ENCODE data around the gene C1orf35.
"Not testable (repeated sequence)": the region's sequence is repeated elsewhere in the genome, so short reads cannot be mapped to it uniquely, and the experiment has no call there.

C1orf35 gene

DNA sequence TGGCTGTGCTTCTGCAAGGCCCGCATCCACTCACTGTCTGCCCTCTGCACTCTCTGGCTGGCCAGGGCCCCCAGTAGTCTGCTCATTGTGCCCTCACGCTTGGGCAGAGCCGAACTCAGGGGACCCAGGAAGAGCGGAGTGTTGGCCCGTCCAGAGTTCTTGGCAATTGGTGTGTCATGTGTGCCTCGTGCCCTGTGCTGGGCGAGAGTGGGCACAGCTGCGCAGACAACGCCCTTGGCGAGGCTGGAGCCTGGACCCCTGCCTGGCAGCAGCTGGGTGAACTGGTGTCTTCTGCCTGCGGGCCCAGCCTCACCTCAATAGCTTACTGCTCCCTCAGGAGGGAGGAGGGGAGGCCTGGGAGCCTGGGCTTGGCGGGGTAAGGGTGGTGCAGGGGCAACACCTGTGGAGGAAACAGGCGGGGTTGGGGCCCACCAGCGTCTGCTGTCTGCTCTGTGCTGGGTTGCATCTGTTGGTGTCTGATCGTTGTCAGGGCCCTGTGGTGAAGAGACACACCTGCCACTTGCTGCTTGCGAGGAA, 39.1 kb upstream of the C1orf35 start:
- no peak for DNase-seq (ENCODE audit: low read depth in 2 of 2)

DNA sequence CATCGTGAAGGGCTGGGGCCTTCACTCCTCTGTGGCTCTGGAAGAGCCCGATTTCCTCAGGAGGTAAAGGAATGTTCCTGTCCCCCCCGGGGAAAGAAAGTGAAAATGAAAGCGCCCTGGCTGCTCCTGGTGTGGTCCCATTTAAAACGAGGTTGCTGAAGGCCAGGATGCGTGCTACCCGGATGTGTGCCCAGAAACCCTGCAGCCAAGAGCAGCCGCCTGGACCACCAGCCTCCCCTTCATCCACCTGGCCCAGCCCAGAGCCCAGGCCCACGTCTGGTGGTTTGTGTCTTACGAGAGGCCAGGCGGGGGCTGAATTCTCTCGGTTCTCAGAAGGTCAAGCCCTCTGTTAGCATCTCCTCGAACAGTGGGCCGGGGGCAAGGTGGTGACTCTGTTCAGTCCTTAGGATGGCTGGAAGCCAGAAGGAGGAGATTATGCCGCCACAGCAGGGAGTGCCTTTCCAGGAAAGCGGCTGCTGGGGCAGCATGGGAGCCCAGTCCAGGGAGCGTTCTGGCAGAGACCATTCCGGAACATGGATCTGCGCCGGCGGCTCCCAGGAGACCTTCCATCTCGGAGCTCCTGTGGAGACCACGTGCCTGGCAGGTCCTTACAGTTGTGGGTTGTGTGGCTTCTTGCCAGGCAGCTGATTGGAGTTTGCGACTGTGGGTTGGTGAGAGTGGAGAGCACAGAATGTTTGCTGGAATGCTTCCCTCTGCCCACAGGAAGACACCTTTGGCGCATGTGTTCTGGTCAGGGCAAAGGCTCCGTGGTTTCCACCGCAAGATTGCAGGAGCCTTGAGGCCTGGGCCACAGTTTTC, 38.3 kb upstream of the C1orf35 start:
- no peak for DNase-seq (ENCODE audit: low read depth in 2 of 2)

DNA sequence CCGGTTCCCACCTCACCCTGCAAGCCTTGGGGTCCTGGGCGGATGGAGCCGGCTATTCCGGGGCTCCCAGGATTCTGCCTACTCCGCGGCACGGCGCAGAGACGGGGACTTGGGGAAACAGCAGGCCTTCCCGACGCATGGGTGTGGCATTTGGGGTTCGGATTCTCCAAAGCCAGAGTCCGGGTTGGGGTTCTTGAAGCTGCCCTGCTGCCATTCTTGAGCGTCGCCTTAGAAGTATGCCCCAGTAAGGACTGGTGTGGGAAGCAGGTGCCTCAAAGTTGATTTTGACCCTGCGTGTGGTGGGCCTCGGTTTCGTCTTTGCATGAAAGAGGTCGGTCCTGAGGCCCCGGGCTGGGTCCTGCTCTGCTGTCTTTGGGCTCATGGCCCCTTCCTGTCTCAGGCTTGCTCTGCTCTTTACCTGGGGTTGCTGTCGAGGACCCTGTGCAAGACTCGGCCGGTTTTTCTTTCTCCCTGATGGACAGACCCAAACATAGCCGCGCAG, 37.6 kb upstream of the C1orf35 start:
- DNase-seq (ENCODE audit: low read depth in 2 of 2): no peak

DNA sequence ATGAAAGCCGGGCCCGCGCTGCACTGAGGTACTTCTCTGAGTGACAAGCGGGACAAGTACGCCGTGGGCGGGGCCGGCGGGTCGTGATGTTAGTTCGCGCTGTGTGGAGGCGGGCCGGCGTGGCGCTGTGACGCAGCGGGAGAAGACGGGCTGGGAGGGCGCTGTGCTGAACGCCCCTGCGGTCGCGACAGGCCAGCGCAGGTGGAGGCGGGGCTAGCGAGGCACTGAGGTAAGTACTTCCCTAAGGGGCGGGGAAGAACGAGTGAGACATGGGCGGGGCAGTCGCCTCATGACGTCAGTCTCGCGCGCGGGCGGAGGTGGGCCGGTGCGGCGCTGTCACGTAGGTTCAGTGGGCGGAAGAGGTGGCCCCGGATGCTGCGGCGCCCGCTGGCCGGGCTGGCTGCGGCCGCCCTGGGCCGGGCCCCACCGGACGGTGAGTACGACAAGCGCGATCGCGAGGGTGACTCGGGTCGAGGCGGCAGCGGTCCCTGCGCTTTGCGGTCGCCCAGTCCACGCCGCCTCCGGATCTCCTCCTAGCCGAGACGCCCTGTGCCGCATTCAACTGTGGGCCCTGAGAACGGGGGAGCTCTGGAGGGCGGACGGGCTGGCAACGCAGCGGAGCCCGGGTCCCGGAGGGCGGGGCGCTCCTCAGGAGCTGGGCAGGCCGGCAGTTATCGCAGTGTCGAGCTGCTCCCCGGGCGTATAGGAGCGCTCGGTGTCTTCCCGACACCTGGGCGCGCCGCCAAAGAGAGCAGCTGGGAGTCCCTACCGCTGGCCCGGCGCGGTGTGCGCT, 37.0 kb upstream of the C1orf35 start, which contains the start of gene GUK1:
TSS of gene GUK1 (plus strand) at position 349 of the 793 bp plus-strand sequence. CDS start at position 373, 24 bp downstream.
- DNase-seq (ENCODE audit: low read depth in 2 of 2): peak; percentile 99 to 100

DNA sequence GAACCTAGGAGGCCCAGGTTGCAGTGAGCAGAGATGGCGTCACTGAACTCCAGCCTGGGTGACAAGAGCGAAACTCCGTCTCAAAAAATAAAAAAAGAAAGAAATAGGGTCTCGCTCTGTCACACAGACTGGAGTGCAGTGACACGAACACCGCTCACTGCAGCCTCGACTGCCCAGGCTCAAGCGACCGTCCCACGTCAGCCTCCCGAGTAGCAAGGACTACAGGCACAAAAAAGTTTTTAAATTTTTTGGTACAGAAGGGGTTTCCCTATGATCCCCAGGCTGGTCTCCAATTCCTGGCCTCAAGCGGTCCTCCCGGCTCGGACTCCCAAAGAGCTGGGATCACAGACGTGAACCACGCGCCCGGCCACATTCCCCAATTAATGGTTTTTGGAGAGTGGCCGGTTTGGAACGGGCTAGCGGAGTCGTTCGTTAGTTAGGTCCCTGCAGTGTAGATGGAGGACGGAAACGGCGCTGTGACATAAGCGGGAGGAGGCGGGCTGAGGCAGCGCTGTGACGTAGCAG, 36.3 kb upstream of the C1orf35 start:
- no peak for DNase-seq (ENCODE audit: low read depth in 2 of 2)

DNA sequence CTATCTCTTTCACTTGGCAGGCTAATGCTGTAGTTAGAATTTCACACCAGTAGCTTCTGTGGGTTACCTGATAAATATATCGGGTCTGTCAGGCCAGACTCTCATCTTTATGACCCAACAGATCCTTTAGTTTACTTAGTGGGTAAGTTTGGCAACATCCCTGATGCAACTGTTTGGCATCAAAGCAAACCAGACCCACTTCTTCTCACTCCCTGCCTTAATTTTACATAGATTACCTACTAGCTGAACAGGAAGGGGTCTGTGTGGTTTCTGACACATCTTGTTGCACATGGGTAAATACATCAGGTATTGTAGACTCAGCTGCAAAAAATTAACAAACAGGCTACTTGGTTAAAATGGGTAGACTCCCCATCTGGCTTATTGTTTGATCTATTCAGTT, 33.8 kb upstream of the C1orf35 start:
- DNase-seq (ENCODE audit: low read depth in 2 of 2): no peak

DNA sequence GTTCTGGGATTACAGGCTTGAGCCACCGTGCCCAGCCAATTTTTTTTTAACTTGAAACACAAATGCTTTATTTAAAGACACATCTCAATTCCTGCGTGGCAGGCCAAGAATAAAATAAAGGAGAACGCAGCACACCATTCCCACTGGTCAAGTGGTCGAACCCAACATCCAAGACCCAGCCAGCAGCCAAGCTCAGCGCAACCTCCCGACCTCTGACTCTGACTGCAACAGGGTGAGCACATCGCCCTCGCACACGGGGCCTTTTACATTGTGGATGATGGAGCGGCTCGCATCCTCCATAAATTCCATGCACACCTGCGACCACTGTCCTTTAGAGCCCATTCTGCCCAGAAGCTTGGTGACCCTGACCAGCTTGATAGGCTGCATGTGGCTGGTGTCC, 31.5 kb upstream of the C1orf35 start:
- DNase-seq (ENCODE audit: low read depth in 2 of 2): no peak

DNA sequence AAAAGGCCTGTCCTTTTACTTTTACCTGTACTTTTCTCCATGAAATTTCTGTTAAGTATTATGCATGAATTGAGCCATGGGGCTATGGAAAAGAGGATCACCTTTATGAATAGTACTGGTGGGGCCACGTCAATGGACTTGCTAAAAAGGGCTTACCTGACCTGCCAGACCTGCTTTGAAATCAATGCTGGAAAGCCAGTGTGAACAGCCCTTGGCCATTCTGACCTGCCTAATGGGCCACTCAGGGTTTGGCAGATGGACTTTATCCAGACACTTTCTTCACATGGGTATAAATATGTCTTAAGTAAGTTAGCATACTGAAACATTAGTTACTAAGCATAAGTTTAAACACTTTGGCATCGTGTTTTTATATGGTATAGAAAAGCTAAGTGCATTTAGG, 28.6 kb upstream of the C1orf35 start:
- no peak for DNase-seq (ENCODE audit: low read depth in 2 of 2)

DNA sequence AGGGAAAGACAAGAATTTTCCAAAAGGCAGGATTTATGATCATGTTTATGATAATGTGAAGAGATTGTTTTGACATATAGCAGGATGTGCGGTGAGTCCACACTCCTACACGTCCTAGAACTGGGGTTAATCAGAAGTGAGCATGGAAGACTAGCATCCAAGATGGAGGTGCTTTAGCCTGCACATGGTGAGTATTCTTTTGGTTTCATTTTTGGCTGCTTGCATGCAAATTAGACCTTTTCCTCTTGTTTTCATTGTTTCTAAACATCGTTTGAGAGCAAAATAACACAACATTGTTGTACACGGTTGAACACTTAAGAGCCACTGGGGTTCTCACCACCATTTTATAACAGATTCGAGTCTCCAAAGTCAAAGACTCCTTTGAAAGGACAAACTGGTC, 22.1 kb upstream of the C1orf35 start:
- DNase-seq (ENCODE audit: low read depth in 2 of 2): no peak

DNA sequence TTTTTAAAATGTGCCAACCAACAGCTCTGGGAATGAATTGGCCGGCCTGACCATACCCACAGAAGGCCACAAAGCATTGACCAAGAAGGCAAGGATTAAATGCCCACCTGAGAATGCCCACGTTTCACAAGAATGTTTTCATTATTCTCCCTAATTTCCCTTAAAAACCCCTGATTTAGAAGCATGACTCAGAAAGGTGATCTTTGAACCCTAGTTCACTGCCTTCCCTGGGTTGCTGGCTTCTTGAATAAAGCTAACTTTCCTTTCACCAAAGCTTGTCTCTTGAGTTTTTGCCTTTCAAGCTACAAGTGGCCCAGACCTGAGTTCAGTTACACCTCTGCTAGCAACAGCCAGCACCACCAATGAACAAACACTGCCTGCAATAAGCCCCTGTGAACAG, 20.4 kb upstream of the C1orf35 start:
- DNase-seq (ENCODE audit: low read depth in 2 of 2): no peak

DNA sequence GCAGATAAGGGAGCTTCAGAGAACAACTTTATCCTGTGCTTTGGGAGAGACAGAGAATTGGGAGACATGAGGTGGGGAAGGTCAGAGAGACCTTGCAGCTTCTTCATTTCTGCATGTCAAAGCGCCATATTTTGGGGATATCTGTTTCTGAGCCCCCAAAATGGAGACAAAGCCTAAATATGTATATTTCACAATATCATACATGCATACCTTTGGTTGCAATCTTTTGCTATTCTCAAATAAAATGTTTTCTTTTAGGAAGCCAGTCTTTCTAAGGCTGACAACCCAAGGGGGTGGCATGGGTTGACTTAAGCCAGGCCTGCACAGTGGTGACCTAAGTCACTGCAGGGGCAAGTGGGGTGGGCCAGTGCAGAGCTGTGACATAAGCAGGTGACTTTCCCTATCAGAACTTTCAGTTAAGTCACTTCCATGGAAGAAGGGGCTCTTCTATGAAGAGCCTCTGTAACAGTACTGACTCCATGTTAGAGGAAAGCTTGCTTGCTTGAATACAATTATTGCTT, 19.9 kb upstream of the C1orf35 start:
- DNase-seq (ENCODE audit: low read depth in 2 of 2): no peak

DNA sequence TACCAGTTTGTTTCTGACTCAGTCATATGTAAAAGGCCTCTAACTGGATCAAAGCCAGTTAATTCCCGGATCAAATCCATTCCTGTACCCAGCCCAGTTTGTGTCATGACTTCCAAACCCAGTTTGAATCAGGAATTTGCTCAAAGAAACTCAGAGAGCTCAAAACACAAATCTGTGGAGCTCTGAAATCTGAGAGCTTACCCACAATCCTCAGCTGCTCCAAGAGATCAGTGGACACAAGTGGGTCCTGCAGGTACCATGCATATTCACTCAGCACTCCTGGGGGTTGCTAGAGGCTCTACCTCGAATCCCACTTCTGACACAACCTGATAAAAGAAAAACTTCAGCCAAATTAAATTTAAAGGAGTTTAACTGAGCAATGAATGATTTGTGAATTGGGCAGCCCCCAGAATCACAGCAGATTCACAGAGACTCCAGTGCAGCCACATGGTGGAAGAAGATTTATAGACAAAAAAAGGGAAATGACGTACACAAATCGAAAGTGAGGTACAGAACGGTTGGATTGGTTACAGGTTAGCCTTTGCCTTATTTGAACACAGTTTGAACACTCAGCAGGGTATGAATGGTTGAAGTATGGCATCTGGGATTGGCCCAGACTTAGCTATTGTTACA, 17.8 kb upstream of the C1orf35 start:
- DNase-seq (ENCODE audit: low read depth in 2 of 2): no peak

DNA sequence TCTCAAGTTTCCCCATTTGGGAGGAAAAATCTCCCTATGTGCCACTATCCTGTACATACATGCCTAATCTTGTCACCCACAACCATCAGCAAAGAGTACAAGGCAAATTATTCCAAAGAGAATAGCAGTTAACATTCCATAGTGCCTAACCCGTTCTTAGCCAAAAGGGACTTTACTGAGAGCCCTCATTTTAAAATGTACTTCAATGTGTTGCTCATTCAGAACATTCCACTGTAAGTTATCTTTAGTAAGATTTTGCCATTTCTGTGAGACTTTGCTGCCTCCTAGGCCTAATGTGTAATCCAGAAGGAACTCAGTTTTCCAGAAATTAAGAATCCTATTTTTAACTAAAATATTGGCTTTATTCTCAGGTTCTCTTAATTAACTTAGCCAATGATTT, 17.2 kb upstream of the C1orf35 start:
- no peak for DNase-seq (ENCODE audit: low read depth in 2 of 2)

DNA sequence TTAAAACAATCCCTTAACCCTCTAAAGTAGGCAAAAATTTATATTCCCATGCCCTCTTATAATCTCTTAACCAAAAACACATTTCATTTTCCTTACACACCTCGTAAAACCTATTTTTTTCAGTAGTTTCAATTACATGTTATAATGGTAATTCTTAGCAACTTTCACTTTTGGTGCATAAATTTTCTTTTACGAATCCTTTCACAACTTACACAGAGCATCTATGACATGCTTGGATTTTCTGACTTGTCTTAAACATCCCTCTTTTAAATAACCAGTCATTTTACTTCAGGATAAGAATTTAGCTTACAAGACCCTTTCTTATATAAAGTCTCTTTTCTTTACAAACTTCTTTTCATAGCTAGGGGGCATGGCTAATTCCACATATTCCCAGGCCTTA, 14.9 kb upstream of the C1orf35 start:
- no peak for DNase-seq (ENCODE audit: low read depth in 2 of 2)

DNA sequence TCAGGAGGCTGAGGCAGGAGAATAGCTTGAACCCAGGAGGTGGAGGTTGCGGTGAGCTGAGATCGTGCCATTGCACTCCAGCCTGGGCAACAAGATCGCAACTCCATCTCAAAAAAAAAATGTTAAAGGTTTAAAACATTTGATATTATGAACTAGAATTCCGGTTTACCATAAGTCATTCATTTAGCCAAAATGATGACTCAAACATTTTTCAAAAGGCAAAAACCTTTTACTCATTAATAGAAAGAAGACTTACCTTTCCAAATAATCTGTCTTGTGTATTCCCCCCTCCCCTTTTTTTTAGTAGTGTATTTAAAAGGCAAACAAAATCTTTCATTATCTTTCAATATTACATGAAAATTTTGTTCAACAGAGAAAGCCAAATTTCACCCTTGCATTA, 14.2 kb upstream of the C1orf35 start:
- no peak for DNase-seq (ENCODE audit: low read depth in 2 of 2)

DNA sequence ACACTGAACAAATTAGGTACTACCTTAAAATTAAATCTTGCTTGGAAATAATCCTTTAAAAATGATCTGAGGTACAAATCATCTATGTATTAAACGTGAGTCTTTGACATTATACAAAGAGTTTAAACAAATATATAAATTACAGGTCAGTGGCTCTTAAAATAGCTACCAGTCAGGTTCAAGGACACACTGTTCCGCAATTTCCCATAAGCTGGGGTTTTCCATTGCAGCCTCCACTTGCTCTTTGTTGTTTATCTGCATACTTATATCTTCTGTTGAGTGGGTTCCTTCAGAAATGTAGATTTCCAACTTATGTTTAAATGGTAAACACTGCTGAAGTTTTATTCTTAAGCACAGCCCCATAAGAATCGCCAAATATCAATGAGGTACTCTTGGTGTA, 11.7 kb upstream of the C1orf35 start:
- no peak for DNase-seq (ENCODE audit: low read depth in 2 of 2)

DNA sequence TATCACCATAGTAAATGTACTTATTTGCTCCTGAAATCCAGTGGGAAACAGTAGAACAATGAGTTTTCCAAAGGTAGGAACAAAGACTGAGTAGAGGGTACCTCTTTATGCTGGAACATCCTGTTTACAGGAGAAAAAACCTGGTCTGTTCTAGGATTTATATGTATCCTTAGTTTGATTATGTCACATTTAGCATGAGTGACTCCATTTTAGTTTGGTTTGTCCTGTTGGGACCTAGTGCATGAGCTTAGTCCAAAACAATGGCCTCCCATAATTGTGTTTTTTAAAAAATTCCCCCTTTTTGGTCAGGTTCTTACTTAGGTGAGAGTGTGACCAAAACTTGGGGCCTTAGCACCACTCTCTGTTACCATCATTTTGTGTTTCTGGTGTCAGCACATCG, 9.5 kb upstream of the C1orf35 start:
- no peak for DNase-seq (ENCODE audit: low read depth in 2 of 2)

DNA sequence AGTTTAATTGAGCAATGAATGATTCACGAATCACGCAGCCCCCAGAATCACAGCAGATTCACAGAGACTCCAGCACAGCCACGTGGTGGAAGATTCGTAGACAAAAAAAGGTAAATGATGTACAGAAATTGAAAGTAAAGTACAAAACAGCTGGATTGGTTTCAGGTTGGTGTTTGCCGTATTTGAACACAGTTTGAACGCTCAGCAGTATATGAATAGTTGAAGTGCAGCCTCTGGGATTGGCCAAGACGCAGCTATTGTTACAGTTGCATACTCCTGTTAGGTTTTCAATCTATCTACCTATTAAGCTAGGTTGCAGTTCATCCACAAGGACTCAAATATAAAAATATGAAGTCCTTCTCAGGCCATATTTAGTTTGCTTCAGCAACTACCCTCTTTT, 9.0 kb upstream of the C1orf35 start:
- no peak for DNase-seq (ENCODE audit: low read depth in 2 of 2)

DNA sequence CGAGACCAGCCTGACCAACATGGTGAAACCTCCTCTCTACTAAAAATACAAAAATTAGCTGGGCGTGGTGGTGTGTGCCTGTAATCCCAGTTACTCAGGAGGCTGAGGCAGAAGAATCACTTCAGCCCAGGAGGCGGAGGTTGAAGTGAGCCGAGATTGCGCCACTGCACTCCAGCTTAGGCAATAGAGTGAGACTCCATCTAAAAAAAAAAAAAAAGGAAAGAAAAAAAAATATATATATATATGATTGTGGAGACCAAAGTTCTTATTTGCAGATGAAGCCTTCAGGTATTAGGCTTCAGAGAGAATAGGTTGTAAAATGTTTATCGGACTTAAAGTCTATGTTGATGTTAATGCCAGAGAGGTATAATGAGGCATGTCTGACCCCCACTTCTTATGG, 8.2 kb upstream of the C1orf35 start:
- not testable (repeated sequence) for DNase-seq (ENCODE audit: low read depth in 2 of 2)

DNA sequence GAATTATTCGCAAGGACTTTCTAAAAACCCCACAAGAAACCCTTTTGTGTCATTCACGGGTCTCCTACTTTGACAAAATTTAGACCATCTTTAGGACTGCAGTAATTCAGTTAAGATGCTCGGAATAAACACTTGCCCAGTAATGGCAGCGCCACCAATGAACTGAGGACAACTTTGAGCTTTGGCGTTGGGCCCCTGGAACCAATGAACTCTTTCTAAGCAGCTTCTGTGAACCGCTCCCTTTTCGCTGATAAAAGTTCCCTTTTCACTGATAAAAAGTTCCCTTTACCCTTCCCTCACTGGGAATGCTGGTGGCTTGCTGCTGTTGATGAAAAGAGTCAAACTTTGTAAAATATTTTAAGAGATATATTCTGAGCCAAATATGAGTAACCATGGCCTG, 7.4 kb upstream of the C1orf35 start:
- DNase-seq (ENCODE audit: low read depth in 2 of 2): no peak

DNA sequence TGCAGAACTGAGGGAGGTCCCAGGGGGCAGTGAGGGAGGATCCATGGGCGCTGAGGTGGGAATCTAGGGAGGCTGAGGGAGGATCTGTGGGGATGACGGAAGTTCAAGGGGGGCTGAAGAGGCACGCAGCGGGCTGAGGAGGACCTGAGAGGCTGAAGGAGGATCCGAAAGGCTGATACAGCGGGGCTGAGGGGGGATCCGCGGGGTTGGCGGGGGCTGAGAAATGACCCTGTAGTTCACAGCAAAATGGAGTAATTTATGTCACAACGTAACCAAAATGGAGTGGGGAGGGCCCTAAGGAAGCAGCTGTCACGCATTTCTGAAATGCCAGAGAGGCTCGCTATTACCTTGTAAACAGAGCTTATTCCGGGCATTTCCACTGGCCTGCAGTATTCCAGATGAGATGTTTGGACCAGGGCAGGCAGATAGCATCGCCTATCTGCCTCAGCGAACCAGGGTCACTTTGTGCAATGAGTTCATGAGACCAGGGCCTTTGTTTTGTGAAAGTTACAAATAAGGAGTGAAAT, 6.9 kb upstream of the C1orf35 start:
- DNase-seq (ENCODE audit: low read depth in 2 of 2): no peak
